Thyroid gland (tissue), 4 donors: ENCODE results near the gene ARHGEF16. TPM values are rescaled to one million over a fixed set of nuclear protein-coding genes. Genes with fewer than 3 reads are reported as not detected.

Experiments used
- DNase-seq, 2 donors: peaks; one replicate each; pipeline ENCODE4 v3.0.0-alpha.2; 2019
- H3K27ac ChIP-seq, 3 donors: fragments of 200-600 bp; sonication (generic); 1 replicate in 2 of 3; 2 replicates in 1 of 3; pipeline ENCODE4 v1.5.1; 2016 to 2019; ENCODE audit warnings: mild to moderate bottlenecking in 1 of 3, moderate library complexity in 1 of 3
- H3K27me3 ChIP-seq: fragments of 200-600 bp; sonication (generic); one replicate; pipeline ENCODE4 v1.5.1; 2019
- H3K36me3 ChIP-seq, 2 donors: fragments of 200-600 bp; sonication (generic); one replicate each; pipeline ENCODE4 v1.5.1; 2016 to 2019
- H3K4me1 ChIP-seq, 2 donors: fragments of 200-600 bp; sonication (generic); one replicate each; pipeline ENCODE4 v1.5.1; 2017 to 2019
- H3K4me3 ChIP-seq, 3 donors: fragments of 200-600 bp; sonication (generic); replicated peaks in 1 of 3; 1 replicate in 2 of 3; 2 replicates in 1 of 3; pipeline ENCODE4 v1.5.1; 2016; ENCODE audit warnings: mild to moderate bottlenecking in 1 of 3
- H3K9me3 ChIP-seq: fragments of 200-600 bp; sonication (generic); one replicate; pipeline ENCODE4 v1.5.1; 2017
- POLR2A ChIP-seq, 2 donors: fragments of 450-650 bp; IDR thresholded peaks; one replicate each; pipeline ENCODE4 v1.6.1; 2017; ENCODE audit warnings: antibody characterized with exemption in 2 of 2, mild to moderate bottlenecking in 2 of 2, moderate library complexity in 1 of 2
- WGBS, 2 donors: methylation state at CpG; one replicate each; pipeline ENCODE4 v1.1.5; 2017; 5-methylcytosine and 5-hydroxymethylcytosine counted together
- intact Hi-C: fragments of 100-400 bp; cut with DNase I; formaldehyde crosslinking; loops from one replicate; pipeline ENCODE4 v1.15.1; 2023
- total RNA-seq, 4 donors: library from RNA; depleted of rRNA; stranded (reverse); fragments of >200 nt; gene quantifications; one replicate each; pipeline ENCODE4 v1.2.3, GENCODE V29; 2016
- TF ChIP-seq, protein P1 (sequence below), 6 experiments: fragments of 200-600 bp in 3 of 6; fragments of 450-650 bp in 3 of 6; sonication (generic) in 3 of 6; IDR thresholded peaks; one replicate each; pipeline ENCODE4 v1.5.1; 2016 to 2019; ENCODE audit warnings: antibody characterized with exemption in 6 of 6, mild to moderate bottlenecking in 2 of 6, inconsistent platforms in 1 of 6, moderate library complexity in 1 of 6

The ARHGEF16 gene
- total RNA-seq, 4 donors from 2014 or later = 16.0 to 23.7 (median 21.2) TPM

DNA sequence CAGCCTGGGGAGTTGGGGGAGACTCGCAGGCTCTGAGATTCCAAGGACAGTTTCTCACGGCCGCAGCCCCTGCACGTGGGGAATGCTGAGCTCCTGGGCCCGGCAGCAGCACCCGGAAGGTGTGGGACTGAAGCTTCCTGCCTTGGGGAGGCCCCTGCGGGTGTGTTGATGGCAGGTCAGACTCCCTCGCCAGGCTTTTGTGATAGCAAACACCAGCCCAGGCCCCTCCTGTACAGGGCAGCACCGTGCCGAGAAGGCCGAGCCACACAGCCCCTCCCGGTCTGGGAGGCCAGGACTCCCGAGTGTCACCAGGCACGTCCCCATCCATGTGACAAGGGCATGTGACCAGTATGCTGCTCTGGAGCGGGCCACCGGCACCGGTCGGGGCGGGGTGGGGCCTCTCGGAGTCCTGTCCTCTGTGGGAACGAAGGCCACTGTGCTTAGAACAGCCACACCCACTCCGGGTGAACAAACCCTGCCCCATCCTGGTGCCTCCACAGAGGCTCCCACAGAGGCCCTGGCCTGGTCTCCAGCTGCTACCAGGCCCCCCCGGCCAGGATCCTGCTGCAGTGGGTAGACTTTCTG is 31.1 kb upstream of the ARHGEF16 start:
- Histone ChIP-seq H3K4me3 (no peak overlapping the region), H3K27me3 (no peaks in the 10 kb centered on the region), H3K9me3 (no peaks in the 10 kb centered on the region), H3K4me1 (peaks cover 0 to 3% of the 10 kb centered on the region in 2 donors), H3K27ac (no peak overlapping the region), H3K36me3 (peaks cover 0 to 17% of the 10 kb centered on the region in 2 donors)
- intact Hi-C loops = loop anchor here (5.0 to 10.0 kb wide), 3 partner anchors 361 to 599 kb away; no protein-coding TSS in a partner anchor
- TF ChIP-seq POLR2A (IDR thresholded peaks at IDR 0.05) = no peak
- TF ChIP-seq, protein P1, sequence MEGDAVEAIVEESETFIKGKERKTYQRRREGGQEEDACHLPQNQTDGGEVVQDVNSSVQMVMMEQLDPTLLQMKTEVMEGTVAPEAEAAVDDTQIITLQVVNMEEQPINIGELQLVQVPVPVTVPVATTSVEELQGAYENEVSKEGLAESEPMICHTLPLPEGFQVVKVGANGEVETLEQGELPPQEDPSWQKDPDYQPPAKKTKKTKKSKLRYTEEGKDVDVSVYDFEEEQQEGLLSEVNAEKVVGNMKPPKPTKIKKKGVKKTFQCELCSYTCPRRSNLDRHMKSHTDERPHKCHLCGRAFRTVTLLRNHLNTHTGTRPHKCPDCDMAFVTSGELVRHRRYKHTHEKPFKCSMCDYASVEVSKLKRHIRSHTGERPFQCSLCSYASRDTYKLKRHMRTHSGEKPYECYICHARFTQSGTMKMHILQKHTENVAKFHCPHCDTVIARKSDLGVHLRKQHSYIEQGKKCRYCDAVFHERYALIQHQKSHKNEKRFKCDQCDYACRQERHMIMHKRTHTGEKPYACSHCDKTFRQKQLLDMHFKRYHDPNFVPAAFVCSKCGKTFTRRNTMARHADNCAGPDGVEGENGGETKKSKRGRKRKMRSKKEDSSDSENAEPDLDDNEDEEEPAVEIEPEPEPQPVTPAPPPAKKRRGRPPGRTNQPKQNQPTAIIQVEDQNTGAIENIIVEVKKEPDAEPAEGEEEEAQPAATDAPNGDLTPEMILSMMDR (IDR thresholded peaks at IDR 0.05) = no peak
- WGBS, 2 donors = 59 to 77% methylated on average over 3 to 13 of the region's 23 CpGs
- DNase-seq = peak in 1 of 2 donors; percentile 65

DNA sequence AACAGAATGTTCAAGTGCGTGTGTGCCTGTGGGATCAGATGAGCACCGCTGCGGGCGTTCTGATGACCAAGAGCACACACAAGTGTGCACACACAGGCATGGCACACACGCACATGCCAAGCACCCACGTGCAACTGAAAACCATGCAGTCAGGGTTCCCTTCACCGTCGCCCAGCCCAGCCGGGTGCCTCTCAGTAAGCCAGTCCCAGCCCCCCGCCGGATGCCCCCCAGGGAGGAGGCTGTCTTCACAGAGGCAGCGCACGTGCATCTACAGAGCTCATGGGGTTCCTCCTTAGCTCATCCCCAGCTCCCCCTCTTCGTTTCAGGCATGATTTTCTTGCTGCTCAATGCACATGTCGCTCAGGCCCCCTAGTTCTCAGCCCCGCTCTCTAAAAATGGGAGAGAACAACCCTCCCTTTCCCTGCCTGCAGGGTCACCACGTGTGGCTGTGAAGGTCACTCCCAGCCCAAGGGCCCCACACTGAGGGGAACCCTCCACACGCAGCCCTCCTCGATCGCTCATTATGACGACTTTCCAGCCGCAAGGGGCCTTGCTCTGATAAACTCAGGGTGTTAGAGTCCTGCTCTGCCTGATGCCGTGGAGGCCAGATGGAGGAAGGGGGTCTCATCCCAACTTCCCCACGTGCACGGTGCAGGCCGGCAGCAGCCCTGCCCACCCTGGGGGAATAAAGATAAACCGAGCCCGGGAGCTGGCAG is 30.4 kb upstream of the ARHGEF16 start:
- Histone ChIP-seq H3K27me3 (no peaks in the 10 kb centered on the region), H3K27ac (no peak overlapping the region), H3K36me3 (peaks cover 0 to 17% of the 10 kb centered on the region in 2 donors)

DNA sequence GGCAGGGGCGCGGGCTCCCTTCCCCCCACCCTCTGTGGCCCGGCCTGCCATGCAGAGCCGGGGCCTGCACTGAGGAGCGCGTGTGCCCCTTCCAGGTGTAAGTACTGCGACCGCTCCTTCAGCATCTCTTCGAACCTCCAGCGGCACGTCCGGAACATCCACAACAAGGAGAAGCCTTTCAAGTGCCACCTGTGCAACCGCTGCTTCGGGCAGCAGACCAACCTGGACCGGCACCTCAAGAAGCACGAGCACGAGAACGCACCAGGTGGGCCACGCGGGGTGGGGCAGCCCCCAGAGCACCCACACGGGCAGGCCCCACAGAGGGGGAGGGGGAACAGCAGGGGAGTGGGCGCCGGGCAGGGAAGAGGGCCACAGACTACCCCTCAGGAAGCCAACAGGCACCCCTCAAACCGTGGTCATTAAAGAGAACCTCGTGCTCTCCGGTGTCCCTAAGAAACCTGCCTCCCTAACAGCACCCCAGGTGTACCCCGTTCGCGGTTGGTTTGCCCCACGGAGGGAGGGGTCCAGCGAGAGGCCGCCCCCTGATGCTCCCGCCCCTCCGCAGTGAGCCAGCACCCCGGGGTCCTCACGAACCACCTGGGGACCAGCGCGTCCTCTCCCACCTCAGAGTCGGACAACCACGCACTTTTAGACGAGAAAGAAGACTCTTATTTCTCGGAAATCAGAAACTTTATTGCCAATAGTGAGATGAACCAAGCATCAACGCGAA is 28.8 kb upstream of the ARHGEF16 start:
- Histone ChIP-seq H3K4me3 (no peak overlapping the region), H3K36me3 (peaks cover 8 to 17% of the 10 kb centered on the region in 2 donors)
- WGBS, 2 donors = 93 to 94% methylated on average over 36 to 42 of the region's 44 CpGs

More for the DNA sequence above, 30.4 kb upstream of the ARHGEF16 start:
- no peak for TF ChIP-seq POLR2A (IDR thresholded peaks at IDR 0.05)
- TF ChIP-seq, protein P1 (IDR thresholded peaks at IDR 0.05) = no peak
- DNase-seq = no peak
- Histone ChIP-seq H3K4me3 (no peak overlapping the region), H3K9me3 (no peaks in the 10 kb centered on the region), H3K4me1 (peaks cover 0 to 3% of the 10 kb centered on the region in 2 donors)
- WGBS, 2 donors = 81 to 82% methylated on average over 22 to 23 of the region's 28 CpGs
- intact Hi-C loops = loop anchor here (5.0 to 10.0 kb wide), 3 partner anchors 362 to 599 kb away; no protein-coding TSS in a partner anchor

DNA sequence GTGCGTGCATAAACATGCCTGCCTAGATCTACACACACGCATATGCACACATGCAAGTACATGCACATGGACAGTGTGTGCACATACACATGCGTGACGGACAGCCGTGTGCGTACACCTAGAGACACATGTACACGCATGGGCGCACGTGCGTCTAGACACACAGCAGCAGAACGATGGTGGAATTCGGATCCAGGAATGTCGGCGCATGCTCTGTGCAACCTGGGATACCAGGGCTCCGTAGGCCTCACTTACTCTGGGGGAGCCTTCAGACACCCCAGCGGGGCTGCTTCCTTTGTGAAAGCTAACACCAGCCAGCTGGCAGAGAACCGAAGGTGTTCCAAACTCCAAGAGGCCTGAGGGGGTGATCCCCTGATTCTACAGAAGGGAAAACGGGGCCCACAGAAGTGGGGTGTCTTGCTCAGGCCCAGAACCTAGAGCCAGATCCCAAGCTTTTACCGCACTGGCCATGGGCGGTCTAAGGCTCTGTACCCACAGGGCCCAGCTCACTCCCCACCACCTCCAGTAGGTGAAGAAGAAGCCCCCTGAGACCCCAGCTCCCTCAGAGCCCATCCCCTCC is 27.4 kb upstream of the ARHGEF16 start:
- H3K4me1 ChIP-seq = peaks cover 0 to 3% of the 10 kb centered on the region in 2 donors
- H3K27ac ChIP-seq = no peak overlapping the region
- 93 to 95% methylated on average over 18 to 20 of the region's 20 CpGs for WGBS, 2 donors
- no peak overlapping the region for H3K4me3 ChIP-seq
- TF ChIP-seq, protein P1 (IDR thresholded peaks at IDR 0.05) = no peak
- no peak for DNase-seq
- H3K9me3 ChIP-seq = no peaks in the 10 kb centered on the region
- intact Hi-C loops = loop anchor here (10.0 kb wide), 1 partner anchor 602 kb away; no protein-coding TSS in a partner anchor
- peaks cover 15 to 24% of the 10 kb centered on the region in 2 donors for H3K36me3 ChIP-seq
- H3K27me3 ChIP-seq = no peaks in the 10 kb centered on the region

More for the DNA sequence above, 28.8 kb upstream of the ARHGEF16 start:
- H3K4me1 ChIP-seq = peaks cover 0 to 3% of the 10 kb centered on the region in 2 donors
- intact Hi-C loops = loop anchor here (10.0 kb wide), 1 partner anchor 601 kb away; no protein-coding TSS in a partner anchor
- DNase-seq = no peak
- no peaks in the 10 kb centered on the region for H3K27me3 ChIP-seq
- H3K27ac ChIP-seq = no peak overlapping the region
- H3K9me3 ChIP-seq = no peaks in the 10 kb centered on the region
- no peak for TF ChIP-seq POLR2A (IDR thresholded peaks at IDR 0.05)
- TF ChIP-seq, protein P1 (IDR thresholded peaks at IDR 0.05) = no peak
